Esophagus (tissue), 2 donors: ENCODE data around the gene DNAJC9. TPM values are rescaled to one million over a fixed set of nuclear protein-coding genes. Genes with fewer than 3 reads are reported as not detected.

Experiments
- H3K27ac ChIP-seq, 2 donors: one replicate each; pipeline ENCODE4 v1.5.1; 2013; ENCODE audit warnings: low read depth in 2 of 2, mild to moderate bottlenecking in 2 of 2, inconsistent platforms in 1 of 2, low read length in 1 of 2, moderate library complexity in 1 of 2
- H3K27me3 ChIP-seq, 2 donors: one replicate each; pipeline ENCODE4 v1.6.1; 2013; ENCODE audit warnings: low read length in 2 of 2, control low read depth in 1 of 2, mild to moderate bottlenecking in 1 of 2; ENCODE audit not compliant: insufficient read depth in 2 of 2, control insufficient read depth in 1 of 2
- H3K36me3 ChIP-seq, 2 donors: one replicate each; pipeline ENCODE4 v1.6.1; 2013; ENCODE audit warnings: low read length in 1 of 2; ENCODE audit not compliant: control insufficient read depth in 2 of 2, insufficient read depth in 2 of 2
- H3K4me1 ChIP-seq, 2 donors: one replicate each; pipeline ENCODE4 v1.6.1; 2013; ENCODE audit warnings: low read length in 1 of 2; ENCODE audit not compliant: control insufficient read depth in 2 of 2, insufficient read depth in 2 of 2
- H3K4me3 ChIP-seq, 2 donors: one replicate each; pipeline ENCODE4 v1.5.1; 2013; ENCODE audit warnings: low read length in 2 of 2, mild to moderate bottlenecking in 2 of 2, low read depth in 1 of 2, moderate library complexity in 1 of 2
- H3K9me3 ChIP-seq, 2 donors: one replicate each; pipeline ENCODE4 v1.6.1; 2013; ENCODE audit warnings: mild to moderate bottlenecking in 2 of 2, low read depth in 1 of 2, low read length in 1 of 2, moderate library complexity in 1 of 2; ENCODE audit not compliant: control insufficient read depth in 2 of 2, insufficient read depth in 1 of 2
- WGBS, 2 donors: extraction: QIAGEN DNeasy Blood & Tissue Kit; methylation state at CpG; one replicate each; pipeline ENCODE4 v1.1.7; 2013; 5-methylcytosine and 5-hydroxymethylcytosine counted together
- polyA plus RNA-seq, 2 donors: library from polyadenylated mRNA; stranded (reverse); fragments of 200-250 nt; gene quantifications; one replicate each; pipeline ENCODE4 v1.2.3, GENCODE V29; 2013
- donor health status: healthy with polysubstance abuse.
- donor health status: Bipolar disorder and iron deficiency.

DNAJC9 gene
- polyA plus RNA-seq, 2 donors = 13.7 to 19.0 TPM

DNA sequence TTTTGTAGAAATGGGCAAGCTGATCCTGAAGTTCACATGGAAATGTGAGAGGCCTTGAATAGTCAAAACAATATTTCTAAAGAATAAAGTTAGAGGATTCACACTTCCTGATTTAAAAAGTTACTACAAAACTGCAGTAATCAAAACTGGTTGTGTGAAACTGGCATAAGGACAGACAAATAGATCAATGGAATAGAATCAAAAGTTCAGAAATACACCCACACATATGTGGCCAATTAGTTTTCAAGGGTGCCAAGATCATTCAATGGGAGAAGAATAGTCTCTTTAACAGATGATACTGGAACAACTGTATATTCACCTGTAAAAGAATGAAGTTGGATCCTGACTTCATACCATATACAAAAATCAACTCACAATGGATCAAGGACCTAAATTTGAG, 27.7 kb downstream of the DNAJC9 start:
- Histone ChIP-seq H3K36me3 (peaks cover 0 to 5% of the 10 kb centered on the region in 2 donors), H3K9me3 (no peaks in the 10 kb centered on the region), H3K4me3 (no peak overlapping the region), H3K4me1 (no peaks in the 10 kb centered on the region), H3K27me3 (no peaks in the 10 kb centered on the region), H3K27ac (no peak overlapping the region)

DNA sequence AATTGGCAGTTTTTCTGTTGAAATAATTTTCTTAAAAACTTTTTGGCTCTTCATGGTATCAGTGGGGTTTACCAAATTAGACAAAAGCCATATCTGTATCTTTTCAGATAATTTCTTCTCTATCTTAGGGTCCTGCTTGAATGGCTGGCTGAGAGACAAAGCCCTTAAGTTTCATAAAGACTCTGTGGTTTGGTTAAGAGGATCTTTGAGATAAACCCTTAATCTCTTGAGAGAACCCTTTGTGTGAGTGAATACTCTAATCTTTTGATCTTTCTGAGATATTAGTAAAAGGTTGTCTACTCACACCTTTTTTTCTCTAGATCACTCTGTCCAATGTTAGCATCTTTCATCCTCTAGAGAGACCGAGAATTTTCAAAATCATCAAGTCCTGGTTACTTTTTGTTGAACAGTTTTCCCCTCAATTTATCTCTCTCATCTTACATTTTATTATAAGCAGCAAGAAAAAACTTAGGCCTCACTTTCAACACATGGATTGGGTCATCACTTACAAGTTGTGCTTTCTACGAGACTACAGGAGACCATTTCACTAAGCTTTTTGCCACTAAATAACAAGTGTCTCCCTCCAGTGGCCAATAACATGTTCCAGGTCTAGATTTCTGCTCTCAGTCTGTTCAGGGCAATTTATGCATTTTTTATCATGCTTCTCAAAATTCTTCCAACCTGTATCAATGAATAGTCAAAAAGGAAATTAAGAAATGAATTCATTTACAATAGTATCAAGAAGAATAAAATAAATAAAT, 28.4 kb downstream of the DNAJC9 start:
- WGBS, 2 donors = 90 to 92% methylated on average over 2 of the region's 2 CpGs
- Histone ChIP-seq H3K4me1 (no peaks in the 10 kb centered on the region), H3K27me3 (no peaks in the 10 kb centered on the region), H3K27ac (no peak overlapping the region), H3K9me3 (no peaks in the 10 kb centered on the region), H3K4me3 (no peak overlapping the region), H3K36me3 (peaks cover 0 to 5% of the 10 kb centered on the region in 2 donors)

GRCh38 chr10:73217628-73218027, 29.4 kb downstream of the DNAJC9 start:
- no peak overlapping the region for H3K4me3 ChIP-seq
- no peaks in the 10 kb centered on the region for H3K27me3 ChIP-seq
- H3K36me3 ChIP-seq = peaks cover 0 to 5% of the 10 kb centered on the region in 2 donors
- 90 to 91% methylated on average over 2 of the region's 2 CpGs for WGBS, 2 donors
- no peak overlapping the region for H3K27ac ChIP-seq
- H3K4me1 ChIP-seq = no peaks in the 10 kb centered on the region
- H3K9me3 ChIP-seq = no peaks in the 10 kb centered on the region

GRCh38 chr10:73215749-73216148, 31.3 kb downstream of the DNAJC9 start:
- Histone ChIP-seq H3K9me3 (no peaks in the 10 kb centered on the region), H3K36me3 (peaks cover 0 to 5% of the 10 kb centered on the region in 2 donors), H3K4me3 (no peak overlapping the region), H3K27me3 (no peaks in the 10 kb centered on the region), H3K27ac (no peak overlapping the region), H3K4me1 (no peaks in the 10 kb centered on the region)
- WGBS, 2 donors = 95 to 98% methylated on average over 1 of the region's 1 CpG

DNA sequence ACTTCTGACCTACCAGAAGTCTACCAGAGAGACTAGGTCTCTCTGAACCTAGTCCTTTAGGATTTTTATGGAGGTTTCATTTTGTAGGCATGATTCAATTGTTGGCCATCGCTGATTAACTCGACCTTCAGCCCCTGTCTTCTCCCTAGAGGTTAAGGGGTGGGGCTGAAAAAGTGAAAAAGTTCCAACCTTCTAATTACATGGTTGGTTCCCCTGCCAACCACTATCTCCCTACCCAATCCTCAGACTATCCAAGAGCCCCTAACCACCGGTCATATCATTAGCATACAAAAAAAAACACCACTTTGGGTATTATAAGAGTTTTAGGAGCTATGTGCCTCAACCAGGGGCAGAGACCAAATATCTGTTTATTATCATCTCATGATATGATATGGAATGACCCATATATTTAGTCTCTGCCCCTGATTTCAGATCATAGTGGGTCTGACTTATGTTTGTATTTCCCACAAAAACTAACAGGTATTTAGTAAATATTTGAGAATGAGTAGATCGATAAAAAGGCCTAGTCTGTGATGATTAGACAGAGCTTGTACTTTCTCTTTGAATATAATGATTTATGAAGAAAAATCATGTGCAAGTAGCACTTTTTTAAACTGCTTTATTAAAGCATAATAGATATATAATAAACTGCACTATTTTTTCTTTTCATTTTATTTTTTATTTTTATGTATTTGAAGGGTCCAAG, 35.8 kb downstream of the DNAJC9 start:
- no peaks in the 10 kb centered on the region for H3K4me1 ChIP-seq
- no peak overlapping the region for H3K27ac ChIP-seq
- 84 to 89% methylated on average over 4 of the region's 4 CpGs for WGBS, 2 donors
- H3K4me3 ChIP-seq = no peak overlapping the region
- H3K9me3 ChIP-seq = no peaks in the 10 kb centered on the region
- no peaks in the 10 kb centered on the region for H3K36me3 ChIP-seq
- H3K27me3 ChIP-seq = no peaks in the 10 kb centered on the region

GRCh38 chr10:73210395-73211105, 36.5 kb downstream of the DNAJC9 start:
- Histone ChIP-seq H3K4me3 (no peak overlapping the region), H3K36me3 (no peaks in the 10 kb centered on the region), H3K27me3 (no peaks in the 10 kb centered on the region), H3K9me3 (no peaks in the 10 kb centered on the region), H3K27ac (no peak overlapping the region), H3K4me1 (no peaks in the 10 kb centered on the region)
- 95 to 98% methylated on average over 3 of the region's 3 CpGs for WGBS, 2 donors

- Histone ChIP-seq H3K4me1 (no peaks in the 10 kb centered on the region), H3K27ac (no peak overlapping the region), H3K27me3 (no peaks in the 10 kb centered on the region), H3K36me3 (no peaks in the 10 kb centered on the region), H3K9me3 (no peaks in the 10 kb centered on the region), H3K4me3 (no peak overlapping the region)
- WGBS, 2 donors = 45 to 47% methylated on average over 1 of the region's 1 CpG
Measured at GRCh38 chr10:73209705-73210104, 37.4 kb downstream of the DNAJC9 start.

- no peaks in the 10 kb centered on the region for H3K4me1 ChIP-seq
- WGBS, 2 donors = 65 to 83% methylated on average over 2 of the region's 2 CpGs
Measured at GRCh38 chr10:73207883-73208282, 39.2 kb downstream of the DNAJC9 start.

DNA sequence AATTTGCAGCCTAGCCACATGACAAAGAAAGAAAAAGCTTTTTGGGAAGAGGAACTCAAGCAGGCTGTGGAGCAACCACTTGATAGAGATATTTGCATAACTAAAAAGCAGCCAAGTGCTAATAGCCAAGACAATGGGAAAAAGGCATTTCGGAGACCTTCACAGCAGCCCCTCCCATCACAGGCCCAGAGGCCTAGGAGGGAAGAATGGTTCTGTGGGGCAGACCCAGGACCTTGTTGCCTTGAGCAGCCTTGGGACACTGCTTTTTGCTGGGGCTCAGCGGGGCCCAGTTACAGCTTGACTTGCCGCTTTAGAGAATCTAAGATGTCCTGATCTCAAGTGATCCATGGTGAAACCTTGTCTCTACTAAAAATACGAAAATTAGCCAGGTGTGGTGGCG, 40.7 kb downstream of the DNAJC9 start:
- H3K27ac ChIP-seq = no peak overlapping the region
- WGBS, 2 donors = 95 to 98% methylated on average over 5 of the region's 5 CpGs
- H3K4me3 ChIP-seq = no peak overlapping the region
- H3K9me3 ChIP-seq = no peaks in the 10 kb centered on the region
- no peaks in the 10 kb centered on the region for H3K36me3 ChIP-seq
- H3K27me3 ChIP-seq = no peaks in the 10 kb centered on the region
- H3K4me1 ChIP-seq = no peaks in the 10 kb centered on the region

More at GRCh38 chr10:73207883-73208282, 39.2 kb downstream of the DNAJC9 start:
- no peak overlapping the region for H3K4me3 ChIP-seq
- H3K27me3 ChIP-seq = no peaks in the 10 kb centered on the region
- H3K36me3 ChIP-seq = no peaks in the 10 kb centered on the region
- H3K27ac ChIP-seq = no peak overlapping the region
- H3K9me3 ChIP-seq = no peaks in the 10 kb centered on the region
